Measurements from ENCODE around the gene HYDIN. TPM values are rescaled to one million over a fixed set of nuclear protein-coding genes. Genes with fewer than 3 reads are reported as not detected.

Gene HYDIN
- total RNA-seq, 2 experiments from 2014 or later = not detected

DNA sequence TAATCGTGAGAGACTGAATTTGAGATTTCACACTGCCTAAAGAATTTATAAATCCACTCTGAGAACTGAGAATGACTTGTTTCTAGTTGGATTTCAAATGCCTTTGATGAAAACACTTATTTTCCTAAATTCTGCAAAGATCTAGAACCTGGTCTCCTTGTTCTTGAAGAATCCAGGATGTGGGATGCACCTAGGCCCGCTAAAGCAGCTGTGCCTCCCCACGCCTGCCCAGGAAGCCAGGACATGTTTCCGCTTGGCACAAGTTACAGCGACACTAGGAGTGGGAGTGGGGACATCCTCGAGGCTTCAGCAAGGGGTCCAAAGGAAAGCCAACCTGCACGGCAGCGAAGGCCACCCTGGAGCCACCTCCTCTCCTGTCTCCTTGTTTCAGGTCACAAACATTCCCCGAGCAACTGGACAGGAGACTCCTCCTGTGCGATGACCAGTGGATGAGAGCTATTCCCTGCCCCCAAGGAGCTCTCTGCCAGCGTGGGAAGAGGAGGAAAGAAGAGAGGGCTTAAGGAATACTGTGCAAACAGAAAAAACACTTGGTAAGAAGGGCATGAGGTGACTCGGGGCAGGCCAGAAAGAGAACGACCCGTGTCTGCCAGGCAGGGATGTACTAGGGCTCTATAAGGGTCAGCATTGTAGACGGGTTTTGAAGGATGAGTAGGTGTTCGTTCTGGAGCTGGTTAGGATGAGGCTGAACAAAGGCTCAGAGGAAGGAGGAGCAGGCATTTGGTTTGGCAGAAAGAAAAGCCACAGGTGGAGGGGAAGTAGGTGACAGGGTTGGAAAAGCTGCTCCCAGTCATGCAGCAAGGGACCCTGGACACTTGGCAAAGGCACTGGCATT, 440.7 kb downstream of the HYDIN start:
- H3K4me3 Mint-ChIP-seq = no peak overlapping the region
- H3K9me3 Mint-ChIP-seq = no peaks in the 10 kb centered on the region
- H3K27ac Mint-ChIP-seq = peak overlapping the region; percentile 22
- intact Hi-C loops (cut with micrococcal nuclease) = no loop called here
- H3K27me3 Mint-ChIP-seq = no peaks in the 10 kb centered on the region
- POLR2A ChIA-PET = no interaction called here
- TF ChIP-seq CTCF (IDR thresholded peaks at IDR 0.05) = no peak
- H3K36me3 Mint-ChIP-seq (ENCODE audit: low read depth) = peaks cover 9% of the 10 kb centered on the region
- ATAC-seq = no peak
- H3K4me1 Mint-ChIP-seq (ENCODE audit: low read depth) = peaks cover 6% of the 10 kb centered on the region
- no peak for DNase-seq
- CTCF ChIA-PET = no interaction called here

DNA sequence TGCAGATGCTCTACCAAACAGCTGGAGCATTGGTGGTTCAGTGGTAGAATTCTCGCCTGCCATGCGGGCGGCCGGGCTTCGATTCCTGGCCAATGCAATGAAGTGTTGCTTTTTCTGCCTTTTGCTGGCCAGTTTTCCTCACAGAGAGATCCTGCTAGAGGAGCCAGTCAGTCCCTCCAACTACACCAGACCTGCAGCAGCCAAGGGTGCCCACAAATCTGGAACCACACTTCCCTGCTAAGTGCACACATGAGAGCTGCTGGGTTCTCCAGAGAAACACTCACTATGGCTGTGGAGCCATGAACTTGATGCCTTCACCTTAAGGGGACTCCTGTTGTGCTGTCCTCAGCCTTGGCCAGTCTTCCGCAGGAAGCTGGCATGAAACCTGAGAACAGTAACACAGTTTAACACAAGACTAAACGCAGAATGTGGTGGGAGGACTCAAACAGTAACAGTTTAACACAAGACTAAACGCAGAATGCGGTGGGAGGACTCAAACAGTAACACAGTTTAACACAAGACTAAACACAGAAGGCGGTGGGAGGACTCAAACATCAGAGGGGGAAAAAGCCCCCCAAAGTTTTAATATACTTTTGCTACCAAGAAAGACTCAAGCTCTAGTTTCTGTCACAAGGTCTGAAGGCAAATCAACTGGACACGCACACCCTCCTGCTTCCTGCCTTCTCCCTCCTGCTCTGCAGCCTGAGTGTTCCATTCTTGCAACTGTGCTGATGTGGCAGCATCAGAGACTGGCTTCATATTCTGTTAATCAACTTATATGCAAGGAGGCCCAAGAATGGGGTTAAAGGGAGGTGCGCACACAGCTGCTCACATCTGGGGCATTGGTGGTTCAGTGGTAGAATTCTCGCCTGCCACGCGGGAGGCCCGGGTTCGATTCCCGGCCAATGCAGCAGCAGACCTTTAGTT, 441.6 kb downstream of the HYDIN start:
- CTCF ChIA-PET = no interaction called here
- Mint-ChIP-seq H3K36me3 (ENCODE audit: low read depth) (peaks cover 14% of the 10 kb centered on the region), H3K4me1 (ENCODE audit: low read depth) (peaks cover 2% of the 10 kb centered on the region), H3K27me3 (no peaks in the 10 kb centered on the region), H3K27ac (no peak overlapping the region), H3K4me3 (no peak overlapping the region), H3K9me3 (no peaks in the 10 kb centered on the region)
- intact Hi-C loops (cut with micrococcal nuclease) = no loop called here
- no peak for DNase-seq
- POLR2A ChIA-PET = no interaction called here
- no peak for ATAC-seq
- TF ChIP-seq CTCF (IDR thresholded peaks at IDR 0.05) = no peak

DNA sequence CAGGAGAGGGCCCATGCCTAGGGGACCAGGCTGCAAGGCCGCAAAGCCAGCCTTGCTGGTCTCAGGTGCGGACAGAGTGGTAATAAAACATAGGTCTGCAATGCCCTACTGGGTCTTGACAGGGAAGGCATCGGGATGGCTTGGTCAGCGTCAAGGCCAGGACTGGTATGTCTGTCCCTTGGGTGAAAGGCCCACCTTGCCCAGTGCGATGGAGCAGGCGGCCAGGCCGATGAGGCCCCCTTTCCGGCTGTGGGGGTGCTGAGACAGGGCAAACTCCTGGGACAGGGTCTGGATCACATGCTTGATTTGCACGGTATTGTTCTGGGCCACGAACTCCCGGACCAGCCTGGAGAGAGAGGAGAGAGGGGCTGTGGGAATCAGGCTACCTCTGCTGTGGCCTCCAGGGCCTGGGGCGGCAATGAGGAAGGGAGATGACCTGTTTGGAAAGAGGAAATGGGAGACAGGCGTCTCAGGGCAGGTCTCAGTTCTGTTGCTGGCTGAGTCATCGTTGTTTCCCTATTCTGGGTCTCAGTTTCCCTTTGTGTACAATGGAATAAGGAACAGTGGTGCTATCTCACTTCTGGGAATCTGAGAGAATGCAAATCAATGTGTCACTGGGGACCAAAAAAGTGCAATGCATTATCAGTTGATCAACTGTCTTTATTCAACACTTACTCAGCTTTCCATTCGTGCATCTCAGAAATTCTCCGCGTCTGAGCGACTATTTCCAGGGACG, 444.3 kb downstream of the HYDIN start:
- ATAC-seq = no peak
- H3K9me3 Mint-ChIP-seq = no peaks in the 10 kb centered on the region
- no peak overlapping the region for H3K27ac Mint-ChIP-seq
- H3K27me3 Mint-ChIP-seq = no peaks in the 10 kb centered on the region
- no peak for TF ChIP-seq CTCF (IDR thresholded peaks at IDR 0.05)
- no peak overlapping the region for H3K4me3 Mint-ChIP-seq
- DNase-seq = no peak
- intact Hi-C loops (cut with micrococcal nuclease) = no loop called here
- peaks cover 30% of the 10 kb centered on the region for H3K36me3 Mint-ChIP-seq (ENCODE audit: low read depth)
- no peaks in the 10 kb centered on the region for H3K4me1 Mint-ChIP-seq (ENCODE audit: low read depth)
- POLR2A ChIA-PET = no interaction called here
- CTCF ChIA-PET = interaction anchor here (2.7 kb wide), 1 partner anchor 16 kb away, joined by 18 read pairs; no protein-coding TSS in a partner anchor

- CTCF ChIA-PET = interaction anchor here (1.4 to 2.7 kb wide), 2 partner anchors 15 to 47 kb away, joined by 3 to 18 read pairs; no protein-coding TSS in a partner anchor
- H3K36me3 Mint-ChIP-seq (ENCODE audit: low read depth) = peaks cover 40% of the 10 kb centered on the region
- no peak for ATAC-seq
- intact Hi-C loops (cut with micrococcal nuclease) = no loop called here
- no peaks in the 10 kb centered on the region for H3K4me1 Mint-ChIP-seq (ENCODE audit: low read depth)
- POLR2A ChIA-PET = interaction anchor here (1.0 to 1.1 kb wide), 2 partner anchors 9 to 28 kb away, joined by 3 read pairs; no protein-coding TSS in a partner anchor
- no peak overlapping the region for H3K4me3 Mint-ChIP-seq
- H3K9me3 Mint-ChIP-seq = no peaks in the 10 kb centered on the region
- H3K27me3 Mint-ChIP-seq = no peaks in the 10 kb centered on the region
- H3K27ac Mint-ChIP-seq = no peak overlapping the region
- DNase-seq = no peak
- TF ChIP-seq CTCF (IDR thresholded peaks at IDR 0.05) = no peak
Measured at GRCh38 chr16:70784692-70785555, 445.6 kb downstream of the HYDIN start.
